GM21723 (cell line): ENCODE data around the gene OR14I1.

ENCODE experiments used
- ATAC-seq: cut with Tn5 transposase; IDR thresholded peaks from one replicate; pipeline ENCODE4 v1.9.1; 2021; ENCODE audit warnings: mild to moderate bottlenecking, moderate library complexity; ENCODE audit not compliant: unreplicated experiment

The OR14I1 gene

GRCh38 chr1:248702714-248703113 is at the start of gene OR14I1:
Gene OR14I1 (minus strand): TSS chr1:248702766.
- no peak for ATAC-seq

- no peak for ATAC-seq
Observed at GRCh38 chr1:248751635-248752034, 49.1 kb upstream of the OR14I1 start.

DNA sequence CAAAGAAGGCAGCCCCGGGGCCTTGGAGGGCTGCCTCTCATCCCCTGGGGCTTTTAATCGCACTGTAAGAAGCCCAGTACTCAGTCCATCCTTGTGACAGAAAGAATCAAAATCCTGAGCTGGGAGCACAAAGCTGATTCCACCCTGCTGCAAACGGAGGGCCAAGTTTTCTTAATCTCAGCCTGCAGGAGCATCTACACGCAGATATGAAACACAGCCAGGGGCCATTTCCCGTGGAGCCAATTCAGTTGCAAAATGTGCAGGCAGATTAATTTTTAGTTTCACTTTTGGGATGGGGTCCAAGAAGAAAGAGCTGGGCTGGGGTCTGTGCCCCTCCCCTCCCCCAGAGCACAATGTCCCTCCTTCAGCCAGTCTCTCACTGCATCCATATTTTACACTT is 48.6 kb upstream of the OR14I1 start:
- ATAC-seq = no peak

- ATAC-seq = no peak
Observed at GRCh38 chr1:248750496-248750895, 47.9 kb upstream of the OR14I1 start.

GRCh38 chr1:248748211-248748610 is 45.6 kb upstream of the OR14I1 start:
- no peak for ATAC-seq

GRCh38 chr1:248740876-248741275 is 38.3 kb upstream of the OR14I1 start:
- no peak for ATAC-seq

DNA sequence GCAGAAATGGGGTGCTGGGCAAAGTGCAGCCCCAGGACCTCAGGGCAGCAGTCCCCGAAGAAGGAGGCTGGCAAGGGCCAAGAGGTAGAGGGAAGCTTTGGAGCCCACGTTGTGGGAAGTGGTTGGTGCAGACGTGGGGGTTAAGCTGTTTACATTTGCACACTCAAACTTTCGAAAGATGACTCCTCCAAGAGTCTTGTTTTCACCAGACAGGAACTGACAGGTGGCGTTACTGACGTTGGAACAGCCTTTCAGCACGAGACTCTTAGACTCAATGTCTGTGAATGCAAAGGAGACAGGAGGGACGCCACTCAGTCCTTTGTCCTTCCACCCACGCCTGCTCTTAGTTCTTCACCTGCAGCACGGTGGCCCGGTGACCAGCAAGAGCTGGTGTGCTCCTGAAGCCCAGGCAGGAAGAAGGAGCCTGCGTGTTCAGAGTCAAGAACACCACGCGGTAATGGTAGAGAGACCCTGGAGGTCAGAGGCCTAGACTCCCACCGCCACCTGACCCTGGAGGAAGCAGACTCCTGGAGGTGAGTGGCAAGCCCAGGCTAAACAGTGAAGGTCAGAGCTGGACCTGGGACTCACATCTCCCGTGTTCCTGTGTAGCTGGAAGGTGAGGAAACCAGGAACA is 37.1 kb upstream of the OR14I1 start:
- no peak for ATAC-seq

DNA sequence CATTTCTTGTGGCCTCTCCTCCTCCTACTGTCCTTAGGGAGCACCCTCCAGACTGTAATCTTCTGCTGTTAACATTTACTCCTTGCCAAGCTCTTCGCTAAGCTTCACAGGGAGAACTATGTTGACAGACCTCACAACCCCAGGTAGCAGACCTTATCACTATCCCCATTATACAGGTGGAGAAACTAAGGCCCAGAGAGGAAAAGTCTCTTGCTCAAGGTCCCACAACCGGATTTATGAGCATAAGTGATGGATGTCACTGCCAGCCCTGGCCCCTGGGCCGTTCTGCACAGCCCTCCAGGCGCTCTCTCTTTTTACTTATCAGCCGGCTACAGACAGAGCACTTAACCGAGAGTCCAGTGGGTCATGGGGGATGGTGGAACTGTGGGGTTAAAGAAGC is 34.9 kb upstream of the OR14I1 start:
- no peak for ATAC-seq

DNA sequence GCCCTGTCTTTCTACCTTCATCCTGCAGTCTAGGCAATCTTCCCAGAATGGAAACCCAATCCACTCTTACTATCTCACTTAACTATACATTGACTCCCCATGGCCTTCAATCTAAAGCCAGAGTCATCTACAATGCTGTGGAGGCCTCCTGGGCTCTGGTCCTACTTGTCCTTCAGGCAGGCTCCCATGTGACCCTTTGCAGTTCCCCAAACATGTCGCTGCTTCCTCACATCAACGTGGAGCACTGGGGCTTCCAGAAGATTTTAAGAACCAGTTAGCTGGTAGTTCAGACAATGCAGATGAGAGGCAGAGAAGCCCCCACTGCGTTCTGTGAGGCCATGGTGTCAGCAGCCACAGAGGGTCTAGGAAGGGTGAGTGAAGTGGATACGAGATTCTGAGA is 34.4 kb upstream of the OR14I1 start:
- no peak for ATAC-seq

- no peak for ATAC-seq
Observed at GRCh38 chr1:248733566-248733965, 31.0 kb upstream of the OR14I1 start.

DNA sequence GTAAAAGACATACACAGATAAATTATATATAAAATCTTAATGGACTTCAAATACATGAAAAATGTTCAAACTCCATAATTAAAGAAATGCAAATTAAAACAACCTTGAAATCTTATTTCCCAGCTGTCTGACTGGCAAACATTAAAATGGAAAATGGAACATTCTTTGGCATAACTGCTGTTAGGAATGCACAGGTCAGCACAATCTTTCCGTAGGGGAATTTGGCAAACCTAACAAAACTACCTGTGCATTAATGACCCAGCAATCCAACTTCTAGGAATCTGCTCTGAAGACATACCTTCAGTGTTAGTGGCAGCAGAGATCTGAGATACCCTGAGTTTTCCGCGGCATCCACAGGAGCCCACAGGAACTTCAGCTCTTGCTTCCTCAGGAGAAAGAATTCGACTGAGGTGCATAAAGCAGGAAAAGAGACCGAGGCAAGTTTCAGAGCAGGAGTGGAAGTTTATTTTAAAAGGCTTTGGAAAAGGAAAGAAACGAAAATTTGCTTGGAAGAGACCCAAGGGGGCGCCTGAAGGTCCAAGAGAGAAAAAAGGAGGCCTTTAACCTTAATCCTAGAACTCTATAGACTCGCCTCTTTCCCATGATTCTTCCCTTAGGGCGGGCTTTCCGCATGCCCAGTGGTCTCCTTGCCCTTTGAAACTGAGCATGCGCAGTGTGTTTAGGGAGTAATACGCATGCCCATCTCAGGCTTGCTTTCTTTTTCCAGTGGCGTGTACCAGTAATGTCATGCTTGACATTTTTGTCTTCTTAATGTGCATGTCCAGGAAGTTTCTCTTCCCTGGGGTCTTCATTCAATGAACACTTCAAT is 28.2 kb upstream of the OR14I1 start:
- ATAC-seq = no peak

GRCh38 chr1:248714248-248714647 is 11.7 kb upstream of the OR14I1 start:
- no peak for ATAC-seq

GRCh38 chr1:248710305-248710900 is 7.8 kb upstream of the OR14I1 start:
- no peak for ATAC-seq

DNA sequence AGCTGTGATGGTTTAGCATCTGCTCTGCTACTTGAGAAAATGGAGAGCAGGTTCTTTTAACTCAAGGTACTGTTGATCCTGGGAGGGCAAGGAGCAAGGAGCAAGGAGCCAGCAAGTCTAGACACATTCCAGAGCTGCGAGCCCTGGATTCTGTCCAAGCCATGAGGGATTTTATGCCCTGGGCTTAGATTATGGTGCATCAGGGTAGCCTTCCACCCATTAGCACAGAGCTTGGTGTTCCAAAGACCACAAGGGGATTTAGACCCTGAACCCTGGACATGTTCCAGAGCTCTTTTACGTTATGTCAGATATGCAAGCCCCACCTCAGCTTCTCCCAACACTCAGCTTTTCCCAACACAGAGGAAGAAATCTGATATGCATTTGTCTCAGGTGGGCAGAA is 2.0 kb upstream of the OR14I1 start:
- no peak for ATAC-seq

- no peak for ATAC-seq
Observed at GRCh38 chr1:248703674-248704073, 1.1 kb upstream of the OR14I1 start.

GRCh38 chr1:248699099-248699498 is 3.5 kb downstream of the OR14I1 start:
- ATAC-seq = no peak

DNA sequence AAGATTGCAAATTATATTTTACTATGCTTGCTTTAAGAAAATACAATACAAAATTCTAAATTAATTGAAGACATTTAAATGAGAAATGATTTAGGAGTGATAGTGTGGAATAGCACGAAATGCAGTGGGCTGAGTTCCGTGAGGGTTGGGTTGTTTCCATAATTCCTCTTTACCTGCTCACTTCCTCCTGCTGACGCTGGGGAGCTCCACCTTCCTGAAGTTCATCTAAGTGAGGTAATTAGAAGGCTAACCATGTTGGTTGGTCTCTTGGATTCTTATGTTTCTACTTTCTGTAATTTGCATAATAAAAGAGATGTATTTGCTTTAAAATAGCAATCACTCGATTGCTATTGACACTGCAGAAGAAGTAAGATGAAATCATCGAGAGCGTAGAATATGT is 4.7 kb downstream of the OR14I1 start:
- no peak for ATAC-seq

- no peak for ATAC-seq
Observed at GRCh38 chr1:248696774-248697173, 5.8 kb downstream of the OR14I1 start.

DNA sequence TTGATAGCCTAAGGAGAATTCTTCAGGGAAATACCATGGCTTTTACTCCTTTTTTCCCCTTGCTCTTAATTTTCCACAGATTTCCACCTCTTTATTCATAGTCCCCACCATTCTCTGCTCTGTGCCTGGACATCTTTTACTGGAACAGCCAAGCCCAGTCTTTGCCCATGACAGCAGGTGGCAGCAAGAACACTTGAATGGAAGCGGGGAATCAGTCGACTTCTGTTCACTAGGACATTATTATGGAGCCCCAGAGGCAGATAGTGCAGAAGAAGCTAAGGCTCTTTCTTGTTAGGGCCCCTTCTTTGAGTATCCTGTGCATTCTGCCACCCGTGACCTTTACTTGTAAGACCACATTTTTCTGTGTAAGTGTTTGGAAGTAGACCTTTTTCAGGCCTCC is 6.3 kb downstream of the OR14I1 start:
- ATAC-seq = no peak

DNA sequence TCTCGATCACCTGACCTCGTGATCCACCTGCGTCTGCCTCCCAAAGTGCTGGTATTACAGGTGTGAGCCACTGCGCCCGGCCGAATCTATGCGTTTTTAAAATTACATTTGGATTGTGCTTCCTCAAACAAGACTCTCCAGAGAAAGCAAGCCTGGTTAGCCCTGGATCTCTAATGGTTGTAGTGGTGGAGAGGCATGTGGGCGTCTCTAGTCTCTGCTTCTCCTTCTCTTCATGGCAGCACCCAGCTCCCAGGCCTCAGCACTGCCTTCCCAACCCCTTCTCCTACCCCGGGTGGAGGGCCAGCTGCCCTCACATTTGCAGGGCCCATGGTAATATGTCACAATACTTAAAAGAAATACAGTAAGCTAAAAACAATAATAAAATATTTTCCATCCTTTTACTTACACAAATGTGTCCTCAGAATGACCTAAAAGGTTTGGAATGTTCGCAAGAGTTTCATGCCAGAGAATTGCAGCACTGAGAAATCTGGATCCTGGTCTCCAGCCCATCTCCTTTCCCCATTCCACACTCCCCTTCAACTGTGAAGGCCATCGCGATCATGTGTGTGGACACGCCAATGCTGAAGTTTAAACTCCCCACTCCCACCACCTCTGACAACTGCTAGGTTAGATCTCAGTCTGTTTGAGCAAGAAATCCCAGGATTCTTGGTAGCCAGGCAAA is 7.0 kb downstream of the OR14I1 start:
- ATAC-seq = no peak

- no peak for ATAC-seq
Observed at GRCh38 chr1:248691567-248692155, 10.9 kb downstream of the OR14I1 start.
